ENCODE data around the gene CDC42SE2. TPM values are rescaled to one million over a fixed set of nuclear protein-coding genes. Genes with fewer than 3 reads are reported as not detected.

CDC42SE2 gene
- total RNA-seq, 2 experiments from 2014 or later, result 54.2 to 66.8 TPM

GRCh38 chr5:131265311-131265803 is 1.5 kb downstream of the CDC42SE2 start:
- TF ChIP-seq EZH2phosphoT487 (IDR thresholded peaks at IDR 0.05; ENCODE audit: borderline replicate concordance, low read depth, low read length), result no peak
- TF ChIP-seq, protein P1, sequence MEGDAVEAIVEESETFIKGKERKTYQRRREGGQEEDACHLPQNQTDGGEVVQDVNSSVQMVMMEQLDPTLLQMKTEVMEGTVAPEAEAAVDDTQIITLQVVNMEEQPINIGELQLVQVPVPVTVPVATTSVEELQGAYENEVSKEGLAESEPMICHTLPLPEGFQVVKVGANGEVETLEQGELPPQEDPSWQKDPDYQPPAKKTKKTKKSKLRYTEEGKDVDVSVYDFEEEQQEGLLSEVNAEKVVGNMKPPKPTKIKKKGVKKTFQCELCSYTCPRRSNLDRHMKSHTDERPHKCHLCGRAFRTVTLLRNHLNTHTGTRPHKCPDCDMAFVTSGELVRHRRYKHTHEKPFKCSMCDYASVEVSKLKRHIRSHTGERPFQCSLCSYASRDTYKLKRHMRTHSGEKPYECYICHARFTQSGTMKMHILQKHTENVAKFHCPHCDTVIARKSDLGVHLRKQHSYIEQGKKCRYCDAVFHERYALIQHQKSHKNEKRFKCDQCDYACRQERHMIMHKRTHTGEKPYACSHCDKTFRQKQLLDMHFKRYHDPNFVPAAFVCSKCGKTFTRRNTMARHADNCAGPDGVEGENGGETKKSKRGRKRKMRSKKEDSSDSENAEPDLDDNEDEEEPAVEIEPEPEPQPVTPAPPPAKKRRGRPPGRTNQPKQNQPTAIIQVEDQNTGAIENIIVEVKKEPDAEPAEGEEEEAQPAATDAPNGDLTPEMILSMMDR (conservative IDR thresholded peaks at IDR 0.05; ENCODE audit: low read length), result peak; percentile 79
- Histone ChIP-seq H3K9me3 (ENCODE audit: low read length) (no peaks in the 10 kb centered on the region; the same call in 1 of the 2 replicates), H3K27ac (ENCODE audit: low read depth, low read length, poor library complexity, severe bottlenecking) (peak overlapping the region; percentile 85), H3K4me3 (ENCODE audit: low read depth, low read length, poor library complexity, severe bottlenecking) (peak overlapping the region; percentile 83), H3K36me3 (ENCODE audit: insufficient read depth, low read length) (peaks cover 7% of the 10 kb centered on the region; the same call in 1 of the 2 replicates), H4K20me1 (ENCODE audit: insufficient read depth, low read length) (no peaks in the 10 kb centered on the region), H3K9me2 (ENCODE audit: insufficient read depth, low read length) (no peaks in the 10 kb centered on the region), H3K79me2 (ENCODE audit: insufficient read depth, low read depth, low read length) (peaks cover 79% of the 10 kb centered on the region), H2AFZ (ENCODE audit: low read length) (no peak overlapping the region), H3K4me2 (ENCODE audit: low read length) (peak overlapping the region; percentile 82), H3K4me1 (ENCODE audit: insufficient read depth, low read length, poor library complexity, severe bottlenecking) (peaks cover 62% of the 10 kb centered on the region)
- intact Hi-C loops (cut with micrococcal nuclease; ENCODE audit: unreplicated experiment), result loop anchor here (10.0 kb wide), 1 partner anchor 529 kb away; the partner anchor contains the start of gene FNIP1
- BruUV-seq (replicated peaks), result no TSS peak
- CTCF ChIA-PET (ENCODE audit: unreplicated experiment), result interaction anchor here (0.9 to 1.3 kb wide), 3 partner anchors 13 to 117 kb away, joined by 3 to 7 read pairs (median 5); no protein-coding TSS in a partner anchor
- POLR2A ChIA-PET, result interaction anchor here (0.6 to 6.7 kb wide), 25 partner anchors 10 to 240 kb away, joined by 3 to 91 read pairs (median 4); partner anchors contain the start of gene HINT1
- peak; percentile 72 for DNase-seq (ENCODE audit: low spot score)

- Histone ChIP-seq H3K9me3 (ENCODE audit: low read length) (no peaks in the 10 kb centered on the region; the same call in 1 of the 2 replicates), H3K9me2 (ENCODE audit: insufficient read depth, low read length) (no peaks in the 10 kb centered on the region), H2AFZ (ENCODE audit: low read length) (no peak overlapping the region), H3K27ac (ENCODE audit: low read depth, low read length, poor library complexity, severe bottlenecking) (peak overlapping the region; percentile 85), H3K4me1 (ENCODE audit: insufficient read depth, low read length, poor library complexity, severe bottlenecking) (peaks cover 66% of the 10 kb centered on the region), H3K79me2 (ENCODE audit: insufficient read depth, low read depth, low read length) (peaks cover 87% of the 10 kb centered on the region), H3K36me3 (ENCODE audit: insufficient read depth, low read length) (peaks cover 7% of the 10 kb centered on the region; the same call in 1 of the 2 replicates), H3K4me2 (ENCODE audit: low read length) (peak overlapping the region; percentile 82), H4K20me1 (ENCODE audit: insufficient read depth, low read length) (no peaks in the 10 kb centered on the region; the same call in 1 of the 2 replicates), H3K4me3 (ENCODE audit: low read depth, low read length, poor library complexity, severe bottlenecking) (peak overlapping the region; percentile 83)
- POLR2A ChIA-PET, result interaction anchor here (0.6 to 6.7 kb wide), 18 partner anchors 9 to 429 kb away, joined by 3 to 91 read pairs (median 8); partner anchors contain the start of gene HINT1
- intact Hi-C loops (cut with micrococcal nuclease; ENCODE audit: unreplicated experiment), result loop anchor here (10.0 kb wide), 1 partner anchor 528 kb away; the partner anchor contains the start of gene FNIP1
- peak; percentile 66 for DNase-seq (ENCODE audit: low spot score)
- CTCF ChIA-PET (ENCODE audit: unreplicated experiment), result interaction anchor here (0.6 kb wide), 1 partner anchor 23 kb away, joined by 3 read pairs; no protein-coding TSS in a partner anchor
- BruUV-seq (replicated peaks), result no TSS peak
- no peak for TF ChIP-seq EZH2phosphoT487 (IDR thresholded peaks at IDR 0.05; ENCODE audit: borderline replicate concordance, low read depth, low read length)
- TF ChIP-seq, protein P1 (conservative IDR thresholded peaks at IDR 0.05; ENCODE audit: low read length), result no peak
These were observed 2.7 kb downstream of the CDC42SE2 start for GRCh38 chr5:131266370-131267060.
